Neural cell (in vitro differentiated cells): ENCODE measurements around the gene DNAH5. TPM values are rescaled to one million over a fixed set of nuclear protein-coding genes. Genes with fewer than 3 reads are reported as not detected.

Source experiments
- H2AFZ ChIP-seq: fragments of 200-600, 300-800 bp; sonication (generic), shearing (Covaris generic); 2 replicates; pipeline ENCODE4 v1.6.0; 2014; ENCODE audit warnings: low read depth, mild to moderate bottlenecking, antibody characterized with exemption, low read length, moderate library complexity
- H3F3A ChIP-seq: fragments of 200-600 bp; shearing (Covaris generic); 2 replicates; pipeline ENCODE4 v1.6.1; 2016; ENCODE audit warnings: mild to moderate bottlenecking, moderate library complexity, mixed read lengths, antibody characterized with exemption, low read length; ENCODE audit not compliant: insufficient read depth, poor library complexity, severe bottlenecking
- H3K27ac ChIP-seq: fragments of 200-600, 300-800 bp; sonication (generic), shearing (Covaris generic); 2 replicates; pipeline ENCODE4 v1.5.1; 2014; ENCODE audit warnings: mild to moderate bottlenecking, low read length, moderate library complexity
- H3K27me3 ChIP-seq: fragments of 300-800, 200-600 bp; sonication (generic), shearing (Covaris generic); 2 replicates; pipeline ENCODE4 v1.6.0; 2014; ENCODE audit warnings: mild to moderate bottlenecking, low read depth, low read length, moderate library complexity; ENCODE audit not compliant: insufficient read depth
- H3K36me3 ChIP-seq: fragments of 300-800, 200-600 bp; sonication (generic), shearing (Covaris generic); 2 replicates; pipeline ENCODE4 v1.5.1; 2014; ENCODE audit warnings: mild to moderate bottlenecking, antibody characterized with exemption, low read length, moderate library complexity; ENCODE audit not compliant: insufficient read depth
- H3K4me2 ChIP-seq: fragments of 300-800, 200-600 bp; sonication (generic), shearing (Covaris generic); 2 replicates; pipeline ENCODE4 v1.6.0; 2014; ENCODE audit warnings: mild to moderate bottlenecking, low read length
- H3K4me3 ChIP-seq: fragments of 300-800, 200-600 bp; sonication (generic), shearing (Covaris generic); 2 replicates; pipeline ENCODE4 v1.5.1; 2014; ENCODE audit warnings: mild to moderate bottlenecking, low read length, moderate library complexity
- H3K79me2 ChIP-seq: fragments of 200-600 bp; shearing (Covaris generic); replicated peaks from 2 replicates; pipeline ENCODE4 v1.6.0; 2014; ENCODE audit warnings: mild to moderate bottlenecking, low read length, moderate library complexity; ENCODE audit not compliant: insufficient read depth
- H3K9ac ChIP-seq: fragments of 300-800, 200-600 bp; sonication (generic), shearing (Covaris generic); 2 replicates; pipeline ENCODE4 v1.6.1; 2016; ENCODE audit warnings: mild to moderate bottlenecking, low read length, mixed read lengths
- H3K9me2 ChIP-seq: fragments of 200-600 bp; shearing (Covaris generic); 2 replicates; pipeline ENCODE4 v1.6.1; 2016; ENCODE audit warnings: mild to moderate bottlenecking, low read length, mixed read lengths; ENCODE audit not compliant: insufficient read depth
- H3K9me3 ChIP-seq: fragments of 200-600, 300-800 bp; sonication (generic), shearing (Covaris generic); 2 replicates; pipeline ENCODE4 v1.6.1; 2016; ENCODE audit warnings: mild to moderate bottlenecking, mixed run types, low read length, moderate library complexity, mixed read lengths
- H4K20me1 ChIP-seq: fragments of 200-600 bp; shearing (Covaris generic); 2 replicates; pipeline ENCODE4 v1.6.1; 2016; ENCODE audit warnings: mild to moderate bottlenecking, mixed run types; ENCODE audit not compliant: insufficient read depth
- CTCF ChIP-seq: fragments of 450-650 bp; IDR thresholded peaks from 2 replicates; pipeline ENCODE4 v1.5.1; 2014; ENCODE audit warnings: antibody characterized with exemption, mild to moderate bottlenecking, moderate library complexity; ENCODE audit not compliant: poor library complexity, severe bottlenecking
- EP300 ChIP-seq: fragments of 450-650 bp; conservative IDR thresholded peaks from 2 replicates; pipeline ENCODE4 v1.6.1; 2014; ENCODE audit warnings: antibody characterized with exemption, mild to moderate bottlenecking, moderate library complexity; ENCODE audit not compliant: poor library complexity, severe bottlenecking
- EZH2 ChIP-seq: fragments of 200-600, 300-800 bp; shearing (Covaris generic), sonication (generic); IDR thresholded peaks from 2 replicates; pipeline ENCODE4 v1.6.1; 2014; ENCODE audit warnings: antibody characterized with exemption, low read length, borderline replicate concordance, mild to moderate bottlenecking; ENCODE audit not compliant: insufficient read depth, poor library complexity, severe bottlenecking
- POLR2AphosphoS5 ChIP-seq: IDR thresholded peaks from 2 replicates; pipeline ENCODE4 v1.6.1; 2012
- RAD21 ChIP-seq: fragments of 450-650 bp; conservative IDR thresholded peaks from 2 replicates; pipeline ENCODE4 v1.6.1; 2014; ENCODE audit warnings: antibody characterized with exemption, mild to moderate bottlenecking, moderate library complexity
- REST ChIP-seq: IDR thresholded peaks from 2 replicates; pipeline ENCODE4 v1.6.1; 2012; ENCODE audit warnings: borderline replicate concordance
- SMC3 ChIP-seq: fragments of 450-650 bp; conservative IDR thresholded peaks from 2 replicates; pipeline ENCODE4 v1.6.1; 2014; ENCODE audit warnings: antibody characterized with exemption, mild to moderate bottlenecking, moderate library complexity; ENCODE audit not compliant: poor library complexity
- TAF1 ChIP-seq: IDR thresholded peaks from 2 replicates; pipeline ENCODE4 v1.6.1; 2012; ENCODE audit warnings: low read depth
- polyA plus RNA-seq: library from polyadenylated mRNA; depleted of rRNA; stranded (reverse); fragments of >200 nt; gene quantifications from 2 replicates; pipeline ENCODE4 v1.2.3, GENCODE V29; 2014

The DNAH5 gene
- polyA plus RNA-seq, 1 donor from 2014 or later, result 12.8 TPM

GRCh38 chr5:13785781-13786415 is 158.6 kb downstream of the DNAH5 start:
- TF ChIP-seq EZH2, result no peak
- no peak for TF ChIP-seq RAD21
- Histone ChIP-seq H3K79me2 (no peaks in the 10 kb centered on the region), H3K9ac (no peak overlapping the region), H4K20me1 (no peaks in the 10 kb centered on the region), H3K36me3 (no peaks in the 10 kb centered on the region), H3K9me3 (no peaks in the 10 kb centered on the region), H3K27ac (no peak overlapping the region), H3K4me2 (no peak overlapping the region), H3K9me2 (no peaks in the 10 kb centered on the region), H3K4me3 (no peak overlapping the region), H2AFZ (no peak overlapping the region), H3K27me3 (no peaks in the 10 kb centered on the region), H3F3A (no peaks in the 10 kb centered on the region)

- no peaks in the 10 kb centered on the region for H4K20me1 ChIP-seq
- no peaks in the 10 kb centered on the region for H3K9me3 ChIP-seq
- no peaks in the 10 kb centered on the region for H3F3A ChIP-seq
- no peak overlapping the region for H3K4me2 ChIP-seq
- no peaks in the 10 kb centered on the region for H3K36me3 ChIP-seq
- no peak overlapping the region for H2AFZ ChIP-seq
- H3K4me3 ChIP-seq, result no peak overlapping the region
- no peaks in the 10 kb centered on the region for H3K9me2 ChIP-seq
- no peaks in the 10 kb centered on the region for H3K27me3 ChIP-seq
- H3K9ac ChIP-seq, result no peak overlapping the region
- H3K79me2 ChIP-seq, result no peaks in the 10 kb centered on the region
- TF ChIP-seq EZH2, result no peak
- no peak for TF ChIP-seq SMC3
- no peak for TF ChIP-seq EP300
- TF ChIP-seq RAD21, result no peak
- no peak for TF ChIP-seq POLR2AphosphoS5
- no peak overlapping the region for H3K27ac ChIP-seq
Observed at GRCh38 chr5:13783726-13784125, 160.8 kb downstream of the DNAH5 start.

- Histone ChIP-seq H3K4me2 (no peak overlapping the region), H3K4me3 (no peak overlapping the region), H2AFZ (no peak overlapping the region), H3F3A (no peaks in the 10 kb centered on the region), H3K27ac (no peak overlapping the region), H4K20me1 (no peaks in the 10 kb centered on the region), H3K9ac (no peak overlapping the region), H3K27me3 (no peaks in the 10 kb centered on the region), H3K79me2 (no peaks in the 10 kb centered on the region), H3K36me3 (no peaks in the 10 kb centered on the region), H3K9me3 (no peaks in the 10 kb centered on the region), H3K9me2 (no peaks in the 10 kb centered on the region)
- TF ChIP-seq EZH2 (no peak), POLR2AphosphoS5 (no peak), RAD21 (no peak), CTCF (no peak), REST (no peak), SMC3 (no peak), TAF1 (no peak)
Observed at GRCh38 chr5:13780081-13780480, 164.4 kb downstream of the DNAH5 start.
